Endothelial cell (in vitro differentiated cells): ENCODE measurements around the gene ALS2CL. TPM values are rescaled to one million over a fixed set of nuclear protein-coding genes. Genes with fewer than 3 reads are reported as not detected.

ENCODE experiments used
- DNase-seq: peaks from one replicate; pipeline ENCODE4 v3.0.0; 2021; ENCODE audit warnings: low spot score
- H3K27ac Mint-ChIP-seq: one replicate; pipeline ENCODE4 v1.8.0; 2021; ENCODE audit warnings: mixed read lengths, inconsistent platforms; ENCODE audit not compliant: unreplicated experiment
- H3K27me3 Mint-ChIP-seq: one replicate; pipeline ENCODE4 v1.8.0; 2021; ENCODE audit warnings: mild to moderate bottlenecking, moderate library complexity, mixed read lengths, inconsistent platforms; ENCODE audit not compliant: unreplicated experiment
- H3K36me3 Mint-ChIP-seq: one replicate; pipeline ENCODE4 v1.8.0; 2021; ENCODE audit warnings: mild to moderate bottlenecking, low read depth, mixed read lengths, inconsistent platforms; ENCODE audit not compliant: unreplicated experiment
- H3K4me1 Mint-ChIP-seq: one replicate; pipeline ENCODE4 v1.8.0; 2021; ENCODE audit warnings: mild to moderate bottlenecking, mixed read lengths, inconsistent platforms; ENCODE audit not compliant: unreplicated experiment
- H3K4me3 Mint-ChIP-seq: one replicate; pipeline ENCODE4 v1.8.0; 2021; ENCODE audit warnings: mild to moderate bottlenecking, mixed read lengths, inconsistent platforms; ENCODE audit not compliant: unreplicated experiment
- H3K9me3 Mint-ChIP-seq: one replicate; pipeline ENCODE4 v1.8.0; 2021; ENCODE audit warnings: mixed read lengths, inconsistent platforms; ENCODE audit not compliant: unreplicated experiment
- CTCF ChIP-seq: fragments of 200-600 bp; sonication (generic); IDR thresholded peaks from one replicate; pipeline ENCODE4 v1.5.0; 2021; ENCODE audit warnings: antibody characterized with exemption; ENCODE audit not compliant: unreplicated experiment
- total RNA-seq: library from RNA; stranded (reverse); fragmentation: NEBNext Ultra II Directional; extraction: Animal tissue kit (Norgen Biotek cat#: 25700); gene quantifications from one replicate; pipeline ENCODE4 v1.2.1, GENCODE V29; 2021; ENCODE audit not compliant: unreplicated experiment

ALS2CL gene
- total RNA-seq, 1 donor from 2014 or later, result 5.6 TPM

- no peaks in the 10 kb centered on the region for H3K9me3 Mint-ChIP-seq
- H3K36me3 Mint-ChIP-seq, result no peaks in the 10 kb centered on the region
- no peak for DNase-seq
- no peak overlapping the region for H3K4me3 Mint-ChIP-seq
- TF ChIP-seq CTCF, result no peak
- H3K27me3 Mint-ChIP-seq, result peaks cover 6% of the 10 kb centered on the region
- no peaks in the 10 kb centered on the region for H3K4me1 Mint-ChIP-seq
- no peak overlapping the region for H3K27ac Mint-ChIP-seq
These were observed 26.3 kb upstream of the ALS2CL start for GRCh38 chr3:46719735-46720271.

GRCh38 chr3:46719044-46719565, 25.6 kb upstream of the ALS2CL start:
- H3K4me3 Mint-ChIP-seq, result no peak overlapping the region
- no peaks in the 10 kb centered on the region for H3K4me1 Mint-ChIP-seq
- peaks cover 8% of the 10 kb centered on the region for H3K27me3 Mint-ChIP-seq
- no peak for DNase-seq
- no peaks in the 10 kb centered on the region for H3K36me3 Mint-ChIP-seq
- TF ChIP-seq CTCF, result no peak
- H3K27ac Mint-ChIP-seq, result no peak overlapping the region
- H3K9me3 Mint-ChIP-seq, result no peaks in the 10 kb centered on the region

- no peak within 1 kb of the TSS for H3K27ac Mint-ChIP-seq
- H3K27me3 Mint-ChIP-seq, result peaks cover 11% of the 10 kb centered on the region
- DNase-seq, result no peak
- no peaks in the 10 kb centered on the region for H3K4me1 Mint-ChIP-seq
- H3K4me3 Mint-ChIP-seq, result no peak within 1 kb of the TSS
- TF ChIP-seq CTCF, result peak; percentile 73
- H3K36me3 Mint-ChIP-seq, result peaks cover 6% of the 10 kb centered on the region
- H3K9me3 Mint-ChIP-seq, result no peaks in the 10 kb centered on the region
These were observed 24.2 kb upstream of the ALS2CL start, which contains the start of gene PRSS50 for GRCh38 chr3:46717447-46718231. Gene PRSS50, minus strand, starts transcription at chr3:46717869. Its CDS starts 45 bp downstream, at chr3:46717824.

- Mint-ChIP-seq H3K36me3 (peaks cover 6% of the 10 kb centered on the region), H3K27ac (no peak overlapping the region), H3K4me1 (no peaks in the 10 kb centered on the region), H3K9me3 (no peaks in the 10 kb centered on the region), H3K4me3 (no peak overlapping the region), H3K27me3 (peaks cover 11% of the 10 kb centered on the region)
- TF ChIP-seq CTCF, result no peak
- DNase-seq, result no peak
These were observed 23.3 kb upstream of the ALS2CL start for GRCh38 chr3:46716461-46717441.
